H1 (cell line): ENCODE data around the gene ZNF300. TPM values are rescaled to one million over a fixed set of nuclear protein-coding genes. Genes with fewer than 3 reads are reported as not detected.
A peak's percentile ranks its signal among the peaks of the same experiment; 100 is the strongest.

ENCODE experiments used
- E2F6 ChIP-seq: IDR thresholded peaks from 2 replicates; pipeline ENCODE4 v1.6.1; 2012; ENCODE audit warnings: inconsistent platforms
- EGR1 ChIP-seq: IDR thresholded peaks from 2 replicates; pipeline ENCODE4 v1.6.1; 2011; ENCODE audit warnings: low read depth, low read length, borderline replicate concordance
- JUN ChIP-seq: IDR thresholded peaks from 2 replicates; pipeline ENCODE4 v1.6.1; 2011; ENCODE audit warnings: low read depth, mild to moderate bottlenecking, improper control_type of control experiment, low read length
- POLR2A ChIP-seq, 2 experiments: IDR thresholded peaks; 1 replicate in 1 of 2; 2 replicates in 1 of 2; pipeline ENCODE4 v1.6.1; 2011; ENCODE audit warnings: low read depth in 2 of 2, low read length in 2 of 2, mild to moderate bottlenecking in 2 of 2; ENCODE audit errors: control extremely low read depth in 1 of 2
- RNF2 ChIP-seq: fragments of 200-900, 300-1000 bp; sonication (generic); IDR thresholded peaks from 2 replicates; pipeline ENCODE4 v1.7.1; 2016; ENCODE audit warnings: borderline replicate concordance, low read depth, mild to moderate bottlenecking, antibody characterized with exemption, low read length; ENCODE audit not compliant: poor library complexity, severe bottlenecking; ENCODE audit errors: missing control alignments
- RXRA ChIP-seq: IDR thresholded peaks from 2 replicates; pipeline ENCODE4 v1.6.1; 2011; ENCODE audit warnings: low read depth, mild to moderate bottlenecking, low read length, moderate library complexity; ENCODE audit not compliant: insufficient read depth
- polyA plus RNA-seq, 7 experiments: library from polyadenylated mRNA; depleted of rRNA in 3 of 7; stranded (reverse) in 5 of 7; unstranded in 2 of 7; fragments of >200 nt in 5 of 7; fragments of 200-250 nt in 2 of 7; gene quantifications; 1 replicate in 5 of 7; 2 replicates in 1 of 7; 4 replicates in 1 of 7; pipeline versions ENCODE4 v1.2.1 to v1.2.3, GENCODE V29; 2011 to 2013; ENCODE audit warnings: missing spikeins in 2 of 7, mixed read lengths in 2 of 7
- total RNA-seq: library from RNA; stranded (reverse); fragmentation: NEBNext Ultra II Directional; extraction: Animal tissue kit (Norgen Biotek cat#: 25700); gene quantifications from 2 replicates; pipeline ENCODE4 v1.2.1, GENCODE V29; 2021
- TF ChIP-seq, protein P1 (sequence below), 3 experiments: IDR thresholded peaks; 1 replicate in 2 of 3; 2 replicates in 1 of 3; pipeline versions ENCODE4 v1.5.1 to v1.6.1; 2011; ENCODE audit warnings: low read length in 3 of 3, mild to moderate bottlenecking in 3 of 3, inconsistent platforms in 2 of 3, low read depth in 1 of 3, moderate library complexity in 1 of 3; ENCODE audit not compliant: insufficient read depth in 1 of 3; ENCODE audit errors: control extremely low read depth in 1 of 3
- TF ChIP-seq, protein P2 (sequence below): IDR thresholded peaks from 2 replicates; pipeline ENCODE4 v1.6.1; 2012; ENCODE audit warnings: inconsistent platforms

ZNF300 gene
- total and polyA plus RNA-seq, 2 of the 8 experiments (the other 6 are each of a cell fraction or from before 2014, with no cell fraction given), result 6.7 to 15.8 TPM

DNA sequence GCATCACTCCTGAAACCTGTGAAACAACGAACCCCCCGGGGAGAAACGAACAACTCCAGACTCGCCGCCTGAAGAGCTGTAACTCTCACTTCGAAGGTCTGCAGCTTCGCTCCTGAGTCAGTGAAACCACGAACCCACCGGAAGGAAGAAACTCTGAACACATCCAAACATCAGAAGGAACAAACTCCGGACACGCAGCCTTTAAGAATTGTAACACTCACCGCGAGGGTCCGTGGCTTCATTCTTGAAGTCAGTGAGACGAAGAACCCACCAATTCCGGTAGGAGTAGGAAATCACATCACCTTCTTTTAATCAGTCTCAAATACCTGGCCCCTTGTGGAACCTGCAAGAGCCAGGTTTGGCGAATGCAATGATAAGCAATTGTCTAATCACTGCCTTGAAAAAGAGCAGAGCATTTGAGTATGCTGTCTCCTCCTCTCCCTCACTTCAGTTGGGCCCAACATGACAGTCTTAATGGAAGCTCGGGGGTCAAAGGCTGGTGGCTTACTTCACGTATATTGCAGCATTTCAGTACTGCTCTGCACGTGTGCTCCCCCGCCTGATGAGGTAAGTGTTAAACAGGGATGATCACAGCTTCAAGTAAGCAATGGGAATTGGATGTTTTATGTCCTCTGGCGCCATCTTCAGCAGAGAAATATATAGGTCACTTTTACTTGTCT, 58.0 kb downstream of the ZNF300 start (continued):
- TF ChIP-seq POLR2A (IDR thresholded peaks at IDR 0.05; ENCODE audit: control extremely low read depth in 1 of 2, low read depth in 2 of 2, low read length in 2 of 2) (no peak), E2F6 (peak; percentile 96), RNF2 (no peak), EGR1 (no peak), JUN (peak; percentile 88; the same call in 1 of the 2 replicates), RXRA (no peak)
- TF ChIP-seq, protein P1, sequence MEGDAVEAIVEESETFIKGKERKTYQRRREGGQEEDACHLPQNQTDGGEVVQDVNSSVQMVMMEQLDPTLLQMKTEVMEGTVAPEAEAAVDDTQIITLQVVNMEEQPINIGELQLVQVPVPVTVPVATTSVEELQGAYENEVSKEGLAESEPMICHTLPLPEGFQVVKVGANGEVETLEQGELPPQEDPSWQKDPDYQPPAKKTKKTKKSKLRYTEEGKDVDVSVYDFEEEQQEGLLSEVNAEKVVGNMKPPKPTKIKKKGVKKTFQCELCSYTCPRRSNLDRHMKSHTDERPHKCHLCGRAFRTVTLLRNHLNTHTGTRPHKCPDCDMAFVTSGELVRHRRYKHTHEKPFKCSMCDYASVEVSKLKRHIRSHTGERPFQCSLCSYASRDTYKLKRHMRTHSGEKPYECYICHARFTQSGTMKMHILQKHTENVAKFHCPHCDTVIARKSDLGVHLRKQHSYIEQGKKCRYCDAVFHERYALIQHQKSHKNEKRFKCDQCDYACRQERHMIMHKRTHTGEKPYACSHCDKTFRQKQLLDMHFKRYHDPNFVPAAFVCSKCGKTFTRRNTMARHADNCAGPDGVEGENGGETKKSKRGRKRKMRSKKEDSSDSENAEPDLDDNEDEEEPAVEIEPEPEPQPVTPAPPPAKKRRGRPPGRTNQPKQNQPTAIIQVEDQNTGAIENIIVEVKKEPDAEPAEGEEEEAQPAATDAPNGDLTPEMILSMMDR (IDR thresholded peaks at IDR 0.05; ENCODE audit: control extremely low read depth in 1 of 3, insufficient read depth in 1 of 3, low read depth in 1 of 3, low read length in 3 of 3), result peak in 2 of 3 experiments; percentile 80; a peak in 3 of 4 replicates
- TF ChIP-seq, protein P2, sequence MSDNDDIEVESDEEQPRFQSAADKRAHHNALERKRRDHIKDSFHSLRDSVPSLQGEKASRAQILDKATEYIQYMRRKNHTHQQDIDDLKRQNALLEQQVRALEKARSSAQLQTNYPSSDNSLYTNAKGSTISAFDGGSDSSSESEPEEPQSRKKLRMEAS, result peak; percentile 98
